HG03139 (cell line): ENCODE data around the gene CX3CL1.
"Not testable (repeated sequence)": the region's sequence is repeated elsewhere in the genome, so short reads cannot be mapped to it uniquely, and the experiment has no call there.

ENCODE experiments used
- ATAC-seq: cut with Tn5 transposase; IDR thresholded peaks from one replicate; pipeline ENCODE4 v1.9.1; 2021; ENCODE audit not compliant: unreplicated experiment

The CX3CL1 gene

GRCh38 chr16:57372372-57373116 lies at the start of gene CX3CL1:
CX3CL1 (plus strand) TSS chr16:57372490; CDS start chr16:57372569, 79 bp downstream.
- ATAC-seq, result no peak

- ATAC-seq, result no peak
Measured at GRCh38 chr16:57324749-57325148, 47.5 kb upstream of the CX3CL1 start.

- ATAC-seq, result no peak
Measured at GRCh38 chr16:57325458-57325857, 46.8 kb upstream of the CX3CL1 start.

- ATAC-seq, result no peak
Measured at GRCh38 chr16:57329718-57330327, 42.5 kb upstream of the CX3CL1 start.

- no peak for ATAC-seq
Measured at GRCh38 chr16:57331355-57331754, 40.9 kb upstream of the CX3CL1 start.

GRCh38 chr16:57333402-57333801 lies 38.9 kb upstream of the CX3CL1 start:
- no peak for ATAC-seq

- ATAC-seq, result no peak
Measured at GRCh38 chr16:57335366-57335765, 36.9 kb upstream of the CX3CL1 start.

- ATAC-seq, result no peak
Measured at GRCh38 chr16:57341062-57341440, 31.2 kb upstream of the CX3CL1 start.

GRCh38 chr16:57341441-57342303 lies 30.6 kb upstream of the CX3CL1 start:
- no peak for ATAC-seq

- not testable (repeated sequence) for ATAC-seq
Measured at GRCh38 chr16:57342606-57343005, 29.7 kb upstream of the CX3CL1 start.

GRCh38 chr16:57343221-57343620 lies 29.1 kb upstream of the CX3CL1 start:
- ATAC-seq, result no peak

GRCh38 chr16:57344094-57344493 lies 28.2 kb upstream of the CX3CL1 start:
- not testable (repeated sequence) for ATAC-seq

GRCh38 chr16:57345021-57345420 lies 27.3 kb upstream of the CX3CL1 start:
- ATAC-seq, result no peak

GRCh38 chr16:57345666-57346204 lies 26.6 kb upstream of the CX3CL1 start:
- ATAC-seq, result no peak

- no peak for ATAC-seq
Measured at GRCh38 chr16:57347858-57348257, 24.4 kb upstream of the CX3CL1 start.

- no peak for ATAC-seq
Measured at GRCh38 chr16:57348327-57348726, 24.0 kb upstream of the CX3CL1 start.

GRCh38 chr16:57349212-57350031 lies 22.9 kb upstream of the CX3CL1 start:
- peak; percentile 76 for ATAC-seq

- ATAC-seq, result no peak
Measured at GRCh38 chr16:57352636-57353047, 19.6 kb upstream of the CX3CL1 start.

- no peak for ATAC-seq
Measured at GRCh38 chr16:57354311-57354710, 18.0 kb upstream of the CX3CL1 start.

GRCh38 chr16:57355898-57356414 lies 16.3 kb upstream of the CX3CL1 start:
- ATAC-seq, result no peak
